Embryonic facial prominence (tissue), 1 donor: ENCODE measurements around the gene RC3H1.

Source experiments
- DNase-seq: peaks from one replicate; pipeline ENCODE4 v3.0.0-alpha.2; 2016; ENCODE audit errors: extremely low spot score

The RC3H1 gene

DNA sequence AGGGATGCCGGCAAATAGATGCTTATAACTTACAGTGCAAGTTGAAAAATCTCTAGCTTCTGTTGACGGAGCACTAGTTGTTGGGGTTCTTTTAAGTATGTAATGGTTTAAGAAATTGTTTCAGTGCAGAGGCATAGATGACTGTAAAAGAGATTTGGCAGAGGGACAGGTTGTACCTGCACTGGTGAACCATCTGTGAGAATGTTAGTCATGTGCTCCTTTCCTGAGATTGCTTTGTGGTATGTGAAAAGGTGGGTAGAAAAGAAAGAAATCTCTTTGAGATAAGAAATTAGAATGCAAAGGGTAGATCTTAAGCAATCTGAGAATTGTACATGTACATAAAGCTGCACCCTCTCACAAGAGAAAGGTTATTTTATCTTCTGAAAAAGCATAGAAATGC, 134.5 kb downstream of the RC3H1 start:
- no peak for DNase-seq

DNA sequence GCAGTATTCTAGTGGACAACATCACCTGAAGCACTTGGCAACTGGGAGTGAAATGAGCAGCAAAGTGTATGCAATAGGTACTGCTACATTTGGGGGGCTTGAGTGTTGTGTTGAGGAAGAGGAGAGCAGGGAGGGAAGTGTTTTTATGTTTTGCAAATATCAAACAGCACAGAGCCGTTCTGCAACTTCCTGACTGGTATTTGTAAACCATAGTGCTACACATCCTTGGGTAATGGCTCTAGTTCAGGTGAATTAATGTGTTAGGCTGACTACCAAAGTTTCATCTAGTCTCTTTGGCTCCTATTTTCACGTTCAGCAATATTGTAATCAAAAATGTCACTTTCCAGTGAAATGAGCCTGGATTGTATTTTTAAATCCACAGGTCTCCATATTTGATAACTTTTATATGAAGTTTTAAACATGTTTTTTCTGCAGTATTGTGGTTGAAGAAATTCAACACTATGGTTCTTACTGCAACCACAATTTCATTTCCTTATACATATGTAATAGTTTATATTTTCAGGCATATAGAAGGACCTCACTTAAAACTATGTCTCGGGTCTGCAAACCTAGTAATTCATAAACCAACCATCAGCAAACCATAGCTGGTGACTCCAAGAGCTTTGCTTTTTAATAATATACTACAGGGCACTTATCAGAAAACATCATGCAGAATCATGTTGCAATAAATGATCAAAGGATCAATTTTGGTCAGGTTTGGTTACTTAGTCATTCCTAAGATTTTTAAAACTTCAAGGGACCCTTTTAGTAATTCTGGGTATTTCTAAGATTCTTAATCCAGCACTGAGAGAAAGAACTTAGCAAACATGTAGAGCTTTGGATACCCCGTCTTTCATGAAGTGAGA, 135.2 kb downstream of the RC3H1 start:
- no peak for DNase-seq

DNA sequence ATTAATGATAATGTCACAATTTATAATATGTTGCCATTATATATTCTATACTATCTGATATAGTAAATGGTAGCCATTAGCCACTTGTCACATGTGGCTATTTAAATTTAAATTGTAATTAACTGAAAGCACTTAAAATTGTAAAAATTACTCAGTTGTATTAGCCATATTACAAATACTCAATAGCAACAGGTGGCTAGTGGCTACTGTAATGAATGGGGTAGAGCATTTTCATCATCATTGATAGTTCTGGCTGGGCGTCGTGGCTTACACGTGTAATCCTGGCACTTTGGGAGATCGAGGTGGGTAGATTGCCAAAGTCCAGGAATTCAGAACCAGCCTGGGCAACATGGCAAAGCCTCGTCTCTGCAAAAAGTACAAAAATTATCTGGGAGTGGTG, 137.5 kb downstream of the RC3H1 start:
- DNase-seq, result no peak
